HEK293 (cell line): ENCODE data around the gene ISM1.

Experiments used
- CTCF ChIP-seq: fragments of 450-650 bp; formaldehyde crosslinking; IDR thresholded peaks from 2 replicates; pipeline ENCODE4 v1.5.1; 2016; ENCODE audit warnings: missing biosample characterization, missing genetic modification characterization
- ELK4 ChIP-seq: IDR thresholded peaks from 2 replicates; pipeline ENCODE4 v1.6.1; 2011; ENCODE audit warnings: mild to moderate bottlenecking, low read depth, low read length, borderline replicate concordance
- GLIS1 ChIP-seq: fragments of 450-650 bp; formaldehyde crosslinking; IDR thresholded peaks from 2 replicates; pipeline ENCODE4 v1.5.1; 2016; ENCODE audit warnings: missing biosample characterization, missing genetic modification characterization
- ZBTB48 ChIP-seq: fragments of 450-650 bp; formaldehyde crosslinking; IDR thresholded peaks from 2 replicates; pipeline ENCODE4 v1.5.1; 2016; ENCODE audit warnings: missing biosample characterization, missing genetic modification characterization
- ZBTB8A ChIP-seq: fragments of 450-650 bp; formaldehyde crosslinking; IDR thresholded peaks from 2 replicates; pipeline ENCODE4 v1.5.1; 2016; ENCODE audit warnings: missing biosample characterization, missing genetic modification characterization
- ZNF629 ChIP-seq: fragments of 450-650 bp; formaldehyde crosslinking; IDR thresholded peaks from 2 replicates; pipeline ENCODE4 v1.5.1; 2017; ENCODE audit warnings: missing biosample characterization, missing genetic modification characterization
- ZSCAN18 ChIP-seq: fragments of 450-650 bp; formaldehyde crosslinking; IDR thresholded peaks from 2 replicates; pipeline ENCODE4 v1.5.1; 2016; ENCODE audit warnings: missing biosample characterization, missing genetic modification characterization

- TF ChIP-seq CTCF (tag by site-specific recombination): peak; percentile 33; the same call in 1 of the 2 replicates
- TF ChIP-seq ZNF629 (tag by site-specific recombination): no peak
- no peak for TF ChIP-seq ZBTB8A (tag by site-specific recombination)
- TF ChIP-seq GLIS1 (tag by site-specific recombination): no peak
- TF ChIP-seq ZBTB48: no peak
- TF ChIP-seq ZSCAN18: no peak
- TF ChIP-seq ELK4: no peak
These were observed 40.6 kb downstream of the ISM1 start for GRCh38 chr20:13261460-13262301.
